ENCODE measurements around the gene VASP. TPM values are rescaled to one million over a fixed set of nuclear protein-coding genes. Genes with fewer than 3 reads are reported as not detected.
A peak's percentile ranks its signal among the peaks of the same experiment; 100 is the strongest.

VASP gene
- total and polyA plus RNA-seq, 2 of the 13 experiments (the other 11 are each of a cell fraction or from before 2014, with no cell fraction given), result 41.8 to 67.1 TPM

DNA sequence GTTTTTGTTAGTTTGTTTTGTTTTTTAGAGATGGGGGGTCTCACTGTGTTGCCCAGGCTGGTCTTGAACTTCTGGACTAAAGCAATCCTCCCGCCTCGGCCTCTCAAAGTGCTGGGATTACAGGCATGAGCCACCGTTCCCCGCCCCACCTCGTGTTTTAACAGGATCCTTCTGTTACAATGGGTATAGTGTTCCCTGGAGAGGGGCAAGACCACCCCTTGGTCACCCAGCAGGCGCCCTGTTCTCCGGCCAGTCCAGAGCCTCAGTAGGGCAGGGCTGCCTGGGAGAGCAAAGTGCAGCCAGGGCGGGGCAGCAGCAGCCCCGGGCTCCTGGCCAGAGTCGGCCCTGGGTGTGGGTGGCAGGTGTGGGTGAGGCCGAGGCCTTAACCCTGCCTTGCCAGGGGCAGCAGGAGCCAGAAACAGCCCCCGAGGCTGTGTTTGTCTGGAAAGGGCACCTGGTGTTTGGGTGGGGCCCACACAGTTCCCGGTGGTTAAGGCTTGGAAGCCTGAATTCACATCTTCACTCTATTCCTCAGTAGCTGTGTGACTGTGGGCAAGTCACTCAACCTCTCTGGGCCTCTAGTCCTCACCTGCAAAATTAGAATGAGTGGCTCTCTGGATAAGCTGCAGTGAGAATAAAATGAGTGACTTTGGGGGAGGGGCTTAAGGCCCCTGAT is 7.2 kb downstream of the VASP start (continued):
- no peak for TF ChIP-seq KLF6 (CRISPR knock-in tag; IDR thresholded peaks at IDR 0.05)
- peak; percentile 60; the same call in 1 of the 2 replicates for TF ChIP-seq ZMYM4 (CRISPR knock-in tag; IDR thresholded peaks at IDR 0.05)
- TF ChIP-seq, protein P1, sequence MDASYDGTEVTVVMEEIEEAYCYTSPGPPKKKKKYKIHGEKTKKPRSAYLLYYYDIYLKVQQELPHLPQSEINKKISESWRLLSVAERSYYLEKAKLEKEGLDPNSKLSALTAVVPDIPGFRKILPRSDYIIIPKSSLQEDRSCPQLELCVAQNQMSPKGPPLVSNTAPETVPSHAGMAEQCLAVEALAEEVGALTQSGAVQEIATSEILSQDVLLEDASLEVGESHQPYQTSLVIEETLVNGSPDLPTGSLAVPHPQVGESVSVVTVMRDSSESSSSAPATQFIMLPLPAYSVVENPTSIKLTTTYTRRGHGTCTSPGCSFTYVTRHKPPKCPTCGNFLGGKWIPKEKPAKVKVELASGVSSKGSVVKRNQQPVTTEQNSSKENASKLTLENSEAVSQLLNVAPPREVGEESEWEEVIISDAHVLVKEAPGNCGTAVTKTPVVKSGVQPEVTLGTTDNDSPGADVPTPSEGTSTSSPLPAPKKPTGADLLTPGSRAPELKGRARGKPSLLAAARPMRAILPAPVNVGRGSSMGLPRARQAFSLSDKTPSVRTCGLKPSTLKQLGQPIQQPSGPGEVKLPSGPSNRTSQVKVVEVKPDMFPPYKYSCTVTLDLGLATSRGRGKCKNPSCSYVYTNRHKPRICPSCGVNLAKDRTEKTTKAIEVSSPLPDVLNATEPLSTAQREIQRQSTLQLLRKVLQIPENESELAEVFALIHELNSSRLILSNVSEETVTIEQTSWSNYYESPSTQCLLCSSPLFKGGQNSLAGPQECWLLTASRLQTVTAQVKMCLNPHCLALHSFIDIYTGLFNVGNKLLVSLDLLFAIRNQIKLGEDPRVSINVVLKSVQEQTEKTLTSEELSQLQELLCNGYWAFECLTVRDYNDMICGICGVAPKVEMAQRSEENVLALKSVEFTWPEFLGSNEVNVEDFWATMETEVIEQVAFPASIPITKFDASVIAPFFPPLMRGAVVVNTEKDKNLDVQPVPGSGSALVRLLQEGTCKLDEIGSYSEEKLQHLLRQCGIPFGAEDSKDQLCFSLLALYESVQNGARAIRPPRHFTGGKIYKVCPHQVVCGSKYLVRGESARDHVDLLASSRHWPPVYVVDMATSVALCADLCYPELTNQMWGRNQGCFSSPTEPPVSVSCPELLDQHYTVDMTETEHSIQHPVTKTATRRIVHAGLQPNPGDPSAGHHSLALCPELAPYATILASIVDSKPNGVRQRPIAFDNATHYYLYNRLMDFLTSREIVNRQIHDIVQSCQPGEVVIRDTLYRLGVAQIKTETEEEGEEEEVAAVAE (CRISPR knock-in tag; IDR thresholded peaks at IDR 0.05; ENCODE audit: borderline replicate concordance), result no peak; the same call in 1 of the 2 replicates
- TF ChIP-seq RFX1 (IDR thresholded peaks at IDR 0.05), result no peak
- peak; percentile 74; the same call in 1 of the 2 replicates for TF ChIP-seq ZNF224 (CRISPR knock-in tag; IDR thresholded peaks at IDR 0.05)
- TF ChIP-seq AKAP8 (CRISPR knock-in tag; IDR thresholded peaks at IDR 0.05), result no peak
- TF ChIP-seq MYC (CRISPR knock-in tag; IDR thresholded peaks at IDR 0.05; ENCODE audit: borderline replicate concordance), result peak; percentile 78; the same call in 1 of the 2 replicates
- no peak for TF ChIP-seq ZNF790 (CRISPR knock-in tag; IDR thresholded peaks at IDR 0.05; ENCODE audit: borderline replicate concordance)
- TF ChIP-seq ZBTB38 (CRISPR knock-in tag; IDR thresholded peaks at IDR 0.05), result no peak
- no peak for TF ChIP-seq ZSCAN12 (CRISPR knock-in tag; IDR thresholded peaks at IDR 0.05)
- no peak for TF ChIP-seq NR2F1 (CRISPR knock-in tag; IDR thresholded peaks at IDR 0.05)
- TF ChIP-seq NR3C1 (CRISPR knock-in tag; IDR thresholded peaks at IDR 0.05), result no peak
- TF ChIP-seq KLF12 (CRISPR knock-in tag; IDR thresholded peaks at IDR 0.05; ENCODE audit: borderline replicate concordance), result peak; percentile 69; the same call in 1 of the 2 replicates
- TF ChIP-seq, protein P2, sequence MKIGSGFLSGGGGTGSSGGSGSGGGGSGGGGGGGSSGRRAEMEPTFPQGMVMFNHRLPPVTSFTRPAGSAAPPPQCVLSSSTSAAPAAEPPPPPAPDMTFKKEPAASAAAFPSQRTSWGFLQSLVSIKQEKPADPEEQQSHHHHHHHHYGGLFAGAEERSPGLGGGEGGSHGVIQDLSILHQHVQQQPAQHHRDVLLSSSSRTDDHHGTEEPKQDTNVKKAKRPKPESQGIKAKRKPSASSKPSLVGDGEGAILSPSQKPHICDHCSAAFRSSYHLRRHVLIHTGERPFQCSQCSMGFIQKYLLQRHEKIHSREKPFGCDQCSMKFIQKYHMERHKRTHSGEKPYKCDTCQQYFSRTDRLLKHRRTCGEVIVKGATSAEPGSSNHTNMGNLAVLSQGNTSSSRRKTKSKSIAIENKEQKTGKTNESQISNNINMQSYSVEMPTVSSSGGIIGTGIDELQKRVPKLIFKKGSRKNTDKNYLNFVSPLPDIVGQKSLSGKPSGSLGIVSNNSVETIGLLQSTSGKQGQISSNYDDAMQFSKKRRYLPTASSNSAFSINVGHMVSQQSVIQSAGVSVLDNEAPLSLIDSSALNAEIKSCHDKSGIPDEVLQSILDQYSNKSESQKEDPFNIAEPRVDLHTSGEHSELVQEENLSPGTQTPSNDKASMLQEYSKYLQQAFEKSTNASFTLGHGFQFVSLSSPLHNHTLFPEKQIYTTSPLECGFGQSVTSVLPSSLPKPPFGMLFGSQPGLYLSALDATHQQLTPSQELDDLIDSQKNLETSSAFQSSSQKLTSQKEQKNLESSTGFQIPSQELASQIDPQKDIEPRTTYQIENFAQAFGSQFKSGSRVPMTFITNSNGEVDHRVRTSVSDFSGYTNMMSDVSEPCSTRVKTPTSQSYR (CRISPR knock-in tag; IDR thresholded peaks at IDR 0.05; ENCODE audit: borderline replicate concordance), result no peak
- no peak for TF ChIP-seq ZFP41 (CRISPR knock-in tag; IDR thresholded peaks at IDR 0.05; ENCODE audit: borderline replicate concordance)
- TF ChIP-seq, protein P3, sequence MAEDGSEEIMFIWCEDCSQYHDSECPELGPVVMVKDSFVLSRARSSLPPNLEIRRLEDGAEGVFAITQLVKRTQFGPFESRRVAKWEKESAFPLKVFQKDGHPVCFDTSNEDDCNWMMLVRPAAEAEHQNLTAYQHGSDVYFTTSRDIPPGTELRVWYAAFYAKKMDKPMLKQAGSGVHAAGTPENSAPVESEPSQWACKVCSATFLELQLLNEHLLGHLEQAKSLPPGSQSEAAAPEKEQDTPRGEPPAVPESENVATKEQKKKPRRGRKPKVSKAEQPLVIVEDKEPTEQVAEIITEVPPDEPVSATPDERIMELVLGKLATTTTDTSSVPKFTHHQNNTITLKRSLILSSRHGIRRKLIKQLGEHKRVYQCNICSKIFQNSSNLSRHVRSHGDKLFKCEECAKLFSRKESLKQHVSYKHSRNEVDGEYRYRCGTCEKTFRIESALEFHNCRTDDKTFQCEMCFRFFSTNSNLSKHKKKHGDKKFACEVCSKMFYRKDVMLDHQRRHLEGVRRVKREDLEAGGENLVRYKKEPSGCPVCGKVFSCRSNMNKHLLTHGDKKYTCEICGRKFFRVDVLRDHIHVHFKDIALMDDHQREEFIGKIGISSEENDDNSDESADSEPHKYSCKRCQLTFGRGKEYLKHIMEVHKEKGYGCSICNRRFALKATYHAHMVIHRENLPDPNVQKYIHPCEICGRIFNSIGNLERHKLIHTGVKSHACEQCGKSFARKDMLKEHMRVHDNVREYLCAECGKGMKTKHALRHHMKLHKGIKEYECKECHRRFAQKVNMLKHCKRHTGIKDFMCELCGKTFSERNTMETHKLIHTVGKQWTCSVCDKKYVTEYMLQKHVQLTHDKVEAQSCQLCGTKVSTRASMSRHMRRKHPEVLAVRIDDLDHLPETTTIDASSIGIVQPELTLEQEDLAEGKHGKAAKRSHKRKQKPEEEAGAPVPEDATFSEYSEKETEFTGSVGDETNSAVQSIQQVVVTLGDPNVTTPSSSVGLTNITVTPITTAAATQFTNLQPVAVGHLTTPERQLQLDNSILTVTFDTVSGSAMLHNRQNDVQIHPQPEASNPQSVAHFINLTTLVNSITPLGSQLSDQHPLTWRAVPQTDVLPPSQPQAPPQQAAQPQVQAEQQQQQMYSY (CRISPR knock-in tag; IDR thresholded peaks at IDR 0.05), result 0 out of 2 replicates have a peak, but pooled peaks have one; percentile 63
- TF ChIP-seq MEIS2 (CRISPR knock-in tag; IDR thresholded peaks at IDR 0.05), result no peak
